ENCODE measurements around the gene ARHGAP11B.
"Not testable (repeated sequence)": the region's sequence is repeated elsewhere in the genome, so short reads cannot be mapped to it uniquely, and the experiment has no call there.

Gene ARHGAP11B

DNA sequence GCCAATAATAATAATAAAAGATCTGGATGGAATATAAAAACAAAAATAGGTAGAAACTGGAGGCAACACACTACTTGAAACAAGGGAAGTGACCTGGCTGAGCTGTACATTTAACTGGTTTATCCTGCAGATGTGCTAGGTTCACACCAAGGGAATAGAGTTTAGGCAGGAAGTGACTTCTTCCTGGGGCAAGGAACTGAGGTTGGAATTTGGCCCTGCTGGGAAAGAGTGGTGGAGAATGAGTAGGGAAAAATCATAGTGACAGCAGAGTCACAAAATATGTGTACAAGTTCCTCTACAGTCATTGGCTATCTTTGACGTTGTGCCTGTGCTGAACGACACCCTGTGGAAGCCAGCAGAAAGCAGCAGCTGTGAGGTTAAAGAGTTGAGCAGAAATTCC is 44.1 kb downstream of the ARHGAP11B start:
- Histone ChIP-seq H3K9me3 (no peaks in the 10 kb centered on the region), H3K27me3 (no peaks in the 10 kb centered on the region), H3K27ac (no peak overlapping the region), H3K4me3 (no peak overlapping the region), H3K4me1 (no peaks in the 10 kb centered on the region), H3K36me3 (no peaks in the 10 kb centered on the region)
- in situ Hi-C loops (cut with MboI; ENCODE audit: low pct_ligation_motif_present in 1 of 4, low pct_unique_long_range_greater_than_20kb in 1 of 4, low sequenced_read_pairs in 3 of 4), result loop anchor here (25.0 kb wide), 2 partner anchors 92 to 467 kb away; no protein-coding TSS in a partner anchor
- intact Hi-C loops (cut with DNase I; ENCODE audit: low total_unique reads), result no loop called here
- TF ChIP-seq, protein P1, sequence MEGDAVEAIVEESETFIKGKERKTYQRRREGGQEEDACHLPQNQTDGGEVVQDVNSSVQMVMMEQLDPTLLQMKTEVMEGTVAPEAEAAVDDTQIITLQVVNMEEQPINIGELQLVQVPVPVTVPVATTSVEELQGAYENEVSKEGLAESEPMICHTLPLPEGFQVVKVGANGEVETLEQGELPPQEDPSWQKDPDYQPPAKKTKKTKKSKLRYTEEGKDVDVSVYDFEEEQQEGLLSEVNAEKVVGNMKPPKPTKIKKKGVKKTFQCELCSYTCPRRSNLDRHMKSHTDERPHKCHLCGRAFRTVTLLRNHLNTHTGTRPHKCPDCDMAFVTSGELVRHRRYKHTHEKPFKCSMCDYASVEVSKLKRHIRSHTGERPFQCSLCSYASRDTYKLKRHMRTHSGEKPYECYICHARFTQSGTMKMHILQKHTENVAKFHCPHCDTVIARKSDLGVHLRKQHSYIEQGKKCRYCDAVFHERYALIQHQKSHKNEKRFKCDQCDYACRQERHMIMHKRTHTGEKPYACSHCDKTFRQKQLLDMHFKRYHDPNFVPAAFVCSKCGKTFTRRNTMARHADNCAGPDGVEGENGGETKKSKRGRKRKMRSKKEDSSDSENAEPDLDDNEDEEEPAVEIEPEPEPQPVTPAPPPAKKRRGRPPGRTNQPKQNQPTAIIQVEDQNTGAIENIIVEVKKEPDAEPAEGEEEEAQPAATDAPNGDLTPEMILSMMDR (IDR thresholded peaks at IDR 0.05), result no peak
- TF ChIP-seq EP300 (IDR thresholded peaks at IDR 0.05; ENCODE audit: low read depth), result no peak
- no peak for TF ChIP-seq POLR2AphosphoS5 (IDR thresholded peaks at IDR 0.05)
- TF ChIP-seq POLR2A (IDR thresholded peaks at IDR 0.05), result no peak
- DNase-seq, result no peak
- 70% methylated on average over 2 of the region's 2 CpGs; no CpG with 5 or more reads in 1 of the 2 donors for WGBS, 2 donors (ENCODE audit: low coverage in 1 of 2)

DNA sequence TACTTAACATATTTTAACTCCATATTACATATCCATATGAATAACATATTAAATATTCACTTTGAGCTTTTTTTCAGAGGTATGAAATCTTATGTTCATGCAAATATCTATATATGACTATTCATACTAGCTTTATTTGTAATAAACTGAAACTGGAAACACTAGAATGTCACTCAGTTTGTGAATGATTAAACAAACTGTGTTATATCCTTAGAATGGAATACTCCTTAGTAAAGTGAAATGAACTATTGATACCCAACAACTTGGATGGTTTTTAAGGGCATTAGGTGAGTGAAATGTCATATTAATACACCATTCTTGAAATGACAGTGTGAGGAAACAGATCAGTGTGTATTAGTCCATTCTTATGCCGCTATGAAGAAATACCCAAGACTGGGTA is 45.4 kb downstream of the ARHGAP11B start:
- DNase-seq, result no peak
- in situ Hi-C loops (cut with MboI; ENCODE audit: low pct_ligation_motif_present in 1 of 4, low pct_unique_long_range_greater_than_20kb in 1 of 4, low sequenced_read_pairs in 3 of 4) (loop anchor here (25.0 kb wide), 2 partner anchors 91 to 466 kb away; no protein-coding TSS in a partner anchor), intact Hi-C loops (cut with DNase I; ENCODE audit: low total_unique reads) (no loop called here)
- H3K4me3 ChIP-seq, result no peak overlapping the region
- WGBS, 2 donors (ENCODE audit: low coverage in 1 of 2), result 88 to 100% methylated on average over 1 of the region's 1 CpG
- H3K9me3 ChIP-seq, result no peaks in the 10 kb centered on the region
- TF ChIP-seq, protein P1 (IDR thresholded peaks at IDR 0.05), result no peak
- no peaks in the 10 kb centered on the region for H3K36me3 ChIP-seq
- H3K27ac ChIP-seq, result no peak overlapping the region
- no peaks in the 10 kb centered on the region for H3K27me3 ChIP-seq
- H3K4me1 ChIP-seq, result no peaks in the 10 kb centered on the region

DNA sequence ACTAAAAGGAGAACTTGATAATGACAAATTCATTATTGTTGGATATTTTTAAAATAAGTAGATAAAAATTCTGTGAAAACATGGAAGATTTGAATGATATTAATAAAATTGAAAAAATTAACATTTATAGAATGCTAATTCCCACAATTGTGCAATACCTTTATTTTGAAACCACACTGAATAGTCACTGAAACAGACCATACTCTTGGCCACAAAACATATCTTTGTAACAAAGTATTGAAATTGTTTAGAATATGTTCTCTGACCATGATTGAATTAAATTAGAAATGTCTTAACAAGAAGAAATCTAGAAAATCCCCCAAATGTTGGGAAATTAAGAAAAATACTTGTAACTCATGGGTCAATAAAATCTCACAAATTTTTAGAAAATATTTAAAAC is 49.2 kb downstream of the ARHGAP11B start:
- no peaks in the 10 kb centered on the region for H3K27me3 ChIP-seq
- intact Hi-C loops (cut with DNase I; ENCODE audit: low total_unique reads) (loop anchor here (5.0 kb wide), 1 partner anchor 1427 kb away; no protein-coding TSS in a partner anchor), in situ Hi-C loops (cut with MboI; ENCODE audit: low pct_ligation_motif_present in 1 of 4, low pct_unique_long_range_greater_than_20kb in 1 of 4, low sequenced_read_pairs in 3 of 4) (no loop called here)
- H3K4me3 ChIP-seq, result no peak overlapping the region
- no peak overlapping the region for H3K27ac ChIP-seq
- no peak for DNase-seq
- H3K4me1 ChIP-seq, result no peaks in the 10 kb centered on the region
- H3K36me3 ChIP-seq, result no peaks in the 10 kb centered on the region
- no peaks in the 10 kb centered on the region for H3K9me3 ChIP-seq
- TF ChIP-seq EP300 (IDR thresholded peaks at IDR 0.05; ENCODE audit: low read depth), result no peak
- no peak for TF ChIP-seq POLR2A (IDR thresholded peaks at IDR 0.05)
- TF ChIP-seq, protein P1 (IDR thresholded peaks at IDR 0.05), result no peak
- no peak for TF ChIP-seq POLR2AphosphoS5 (IDR thresholded peaks at IDR 0.05)

DNA sequence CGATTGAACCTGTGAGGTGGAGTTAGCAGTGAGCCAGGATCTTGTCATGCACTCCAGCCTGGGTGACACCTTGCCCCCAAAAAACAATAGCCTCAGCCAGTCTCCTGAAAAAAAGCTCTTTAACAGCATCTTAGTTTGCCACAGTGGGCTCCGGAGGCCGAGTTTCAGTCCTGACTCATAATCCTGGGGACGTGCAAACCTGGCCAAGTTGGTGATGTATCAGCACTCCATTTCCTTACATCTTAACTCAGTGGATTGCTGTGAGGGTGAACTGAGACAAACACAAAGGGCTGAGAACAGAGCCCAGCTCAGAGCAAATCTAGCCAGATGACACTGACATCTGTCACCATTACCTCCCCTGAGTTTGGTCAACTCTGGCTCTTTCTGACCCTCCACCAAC is 50.0 kb downstream of the ARHGAP11B start:
- H3K9me3 ChIP-seq; H3K4me1 ChIP-seq; H3K36me3 ChIP-seq; H3K27me3 ChIP-seq; H3K27ac ChIP-seq; H3K4me3 ChIP-seq; in situ Hi-C loops (cut with MboI; ENCODE audit: low pct_ligation_motif_present in 1 of 4, low pct_unique_long_range_greater_than_20kb in 1 of 4, low sequenced_read_pairs in 3 of 4); DNase-seq: not testable (repeated sequence)
- WGBS, 2 donors (ENCODE audit: low coverage in 1 of 2), result 100% methylated on average over 4 of the region's 4 CpGs; no CpG with 5 or more reads in 1 of the 2 donors
- intact Hi-C loops (cut with DNase I; ENCODE audit: low total_unique reads), result loop anchor here (5.0 kb wide), 1 partner anchor 1426 kb away; no protein-coding TSS in a partner anchor

DNA sequence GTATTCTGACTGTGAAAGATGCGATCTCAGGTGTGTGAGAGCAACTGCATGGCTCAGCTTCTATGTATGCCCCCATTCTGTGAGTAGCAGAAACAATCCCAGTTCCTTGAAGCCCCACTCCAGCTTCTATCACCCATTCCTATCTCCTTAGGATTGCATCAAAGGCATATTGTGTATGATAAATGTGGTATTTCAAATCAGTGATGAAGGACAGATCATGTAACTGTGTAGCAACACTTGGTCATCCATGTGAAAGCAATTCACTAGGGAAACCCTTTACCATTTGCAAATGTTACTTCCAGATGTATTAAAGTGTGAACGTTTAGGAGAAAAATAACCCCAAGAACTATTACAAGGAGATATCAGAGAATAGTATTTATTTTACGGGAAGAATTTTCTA is 55.1 kb downstream of the ARHGAP11B start:
- 73 to 95% methylated on average over 2 to 3 of the region's 3 CpGs for WGBS, 2 donors (ENCODE audit: low coverage in 1 of 2)
- H3K4me1 ChIP-seq; H3K36me3 ChIP-seq; H3K27ac ChIP-seq; H3K27me3 ChIP-seq; in situ Hi-C loops (cut with MboI; ENCODE audit: low pct_ligation_motif_present in 1 of 4, low pct_unique_long_range_greater_than_20kb in 1 of 4, low sequenced_read_pairs in 3 of 4); H3K9me3 ChIP-seq; intact Hi-C loops (cut with DNase I; ENCODE audit: low total_unique reads); DNase-seq; H3K4me3 ChIP-seq: not testable (repeated sequence)

DNA sequence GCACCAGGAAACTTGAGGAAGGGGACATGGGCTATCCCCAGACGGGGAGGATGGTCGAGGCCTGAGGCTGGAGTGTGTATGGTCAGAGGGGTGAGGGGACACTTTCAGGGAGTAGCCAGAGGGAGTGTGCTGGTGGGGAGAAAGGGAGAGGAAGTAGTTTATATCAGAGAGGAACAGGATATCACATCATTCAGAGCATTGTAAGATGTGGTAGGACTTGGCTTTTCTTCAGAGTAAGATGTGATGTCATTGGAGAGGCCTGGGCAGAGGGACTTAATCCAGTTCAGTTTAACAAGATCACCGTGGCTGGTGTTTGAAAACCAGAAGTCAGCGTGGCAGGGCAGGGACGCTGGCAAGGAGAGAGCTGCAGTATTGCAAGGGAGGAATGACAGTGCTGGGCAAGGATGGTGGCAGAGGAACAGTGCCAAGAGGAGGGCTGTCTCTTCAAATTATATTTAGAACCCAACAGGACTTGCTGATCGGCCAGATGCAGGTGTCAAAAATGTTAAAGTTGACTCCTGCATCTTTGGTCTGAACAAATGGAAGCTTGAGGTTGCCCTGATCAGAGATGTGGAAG is 59.9 kb downstream of the ARHGAP11B start:
- DNase-seq; in situ Hi-C loops (cut with MboI; ENCODE audit: low pct_ligation_motif_present in 1 of 4, low pct_unique_long_range_greater_than_20kb in 1 of 4, low sequenced_read_pairs in 3 of 4); intact Hi-C loops (cut with DNase I; ENCODE audit: low total_unique reads): not testable (repeated sequence)

DNA sequence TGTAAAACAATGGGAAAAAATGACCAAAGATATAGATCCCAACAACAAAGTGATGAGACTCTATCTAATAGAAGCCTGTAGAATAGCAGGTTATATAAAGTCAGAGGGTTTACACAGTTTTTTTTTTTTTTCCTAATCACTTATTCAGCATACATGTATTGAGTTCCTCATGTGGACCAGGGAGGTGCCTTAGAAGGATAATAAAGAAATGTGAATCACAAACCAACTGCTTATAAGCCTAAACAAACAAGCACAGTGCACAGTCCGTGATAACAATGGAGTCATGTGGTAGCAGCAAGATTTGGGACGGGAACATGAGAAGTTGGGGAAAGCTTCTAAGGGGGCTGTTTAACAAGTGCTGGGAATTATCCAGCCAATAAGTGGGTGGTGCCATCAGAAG is 60.7 kb downstream of the ARHGAP11B start:
- H3K36me3 ChIP-seq; H3K27ac ChIP-seq; H3K4me3 ChIP-seq; DNase-seq; in situ Hi-C loops (cut with MboI; ENCODE audit: low pct_ligation_motif_present in 1 of 4, low pct_unique_long_range_greater_than_20kb in 1 of 4, low sequenced_read_pairs in 3 of 4); intact Hi-C loops (cut with DNase I; ENCODE audit: low total_unique reads); H3K4me1 ChIP-seq; H3K27me3 ChIP-seq; H3K9me3 ChIP-seq: not testable (repeated sequence)
- WGBS, 2 donors (ENCODE audit: low coverage in 1 of 2), result 29 to 50% methylated on average over 2 of the region's 2 CpGs

More for the DNA sequence above, 59.9 kb downstream of the ARHGAP11B start:
- H3K4me3 ChIP-seq, H3K36me3 ChIP-seq, H3K27me3 ChIP-seq, H3K27ac ChIP-seq, H3K9me3 ChIP-seq, H3K4me1 ChIP-seq: not testable (repeated sequence)
- 76 to 93% methylated on average over 2 to 6 of the region's 6 CpGs for WGBS, 2 donors (ENCODE audit: low coverage in 1 of 2)
